HL-60 (cell line): Measurements from ENCODE around the gene LDB3.

Experiments
- DNase-seq, 2 experiments: peaks; one replicate each; pipeline ENCODE4 v3.0.0-alpha.2; 2010 to 2020; ENCODE audit warnings: low read depth in 1 of 2, low spot score in 1 of 2
- H3K27ac ChIP-seq: fragments of 250-450 bp; sonication (Bioruptor Pico); replicated peaks from 2 replicates; pipeline ENCODE4 v1.5.1; 2020; ENCODE audit warnings: mild to moderate bottlenecking, moderate library complexity
- H3K27me3 ChIP-seq: fragments of 250-450 bp; sonication (Bioruptor Pico); 2 replicates; pipeline ENCODE4 v1.5.1; 2021; ENCODE audit warnings: mild to moderate bottlenecking, moderate library complexity; ENCODE audit not compliant: insufficient read depth, poor library complexity, severe bottlenecking
- H3K4me3 ChIP-seq: replicated peaks from 2 replicates; pipeline ENCODE4 v1.5.1; 2011; ENCODE audit warnings: mild to moderate bottlenecking, control low read depth, low read length; ENCODE audit not compliant: insufficient read depth
- CTCF ChIP-seq: IDR thresholded peaks from one replicate; pipeline ENCODE4 v1.5.1; 2011; ENCODE audit warnings: low read length, control low read depth, inconsistent platforms; ENCODE audit not compliant: insufficient read depth
- GABPA ChIP-seq: IDR thresholded peaks from 2 replicates; pipeline ENCODE4 v1.6.1; 2012; ENCODE audit warnings: low read depth
- POLR2AphosphoS5 ChIP-seq: IDR thresholded peaks from 2 replicates; pipeline ENCODE4 v1.6.1; 2012; ENCODE audit warnings: low read depth
- REST ChIP-seq: IDR thresholded peaks from 2 replicates; pipeline ENCODE4 v1.6.1; 2012; ENCODE audit warnings: low read depth; ENCODE audit not compliant: insufficient replicate concordance
- SPI1 ChIP-seq: IDR thresholded peaks from 2 replicates; pipeline ENCODE4 v1.6.1; 2012; ENCODE audit warnings: low read depth, mild to moderate bottlenecking, borderline replicate concordance

Gene LDB3

GRCh38 chr10:86687750-86688149 is 19.4 kb downstream of the LDB3 start:
- no peak for TF ChIP-seq POLR2AphosphoS5
- no peak for DNase-seq
- no peak overlapping the region for H3K4me3 ChIP-seq
- no peaks in the 10 kb centered on the region for H3K27me3 ChIP-seq
- no peak overlapping the region for H3K27ac ChIP-seq

GRCh38 chr10:86688398-86688921 is 20.1 kb downstream of the LDB3 start:
- H3K27ac ChIP-seq, result no peak overlapping the region
- TF ChIP-seq SPI1 (no peak), CTCF (peak; percentile 63)
- no peaks in the 10 kb centered on the region for H3K27me3 ChIP-seq
- peak; percentile 39 to 59 for DNase-seq
- no peak overlapping the region for H3K4me3 ChIP-seq

- H3K27ac ChIP-seq, result no peak overlapping the region
- TF ChIP-seq CTCF, result no peak
- no peak overlapping the region for H3K4me3 ChIP-seq
- H3K27me3 ChIP-seq, result no peaks in the 10 kb centered on the region
- no peak for DNase-seq
Observed at GRCh38 chr10:86689146-86689545, 20.8 kb downstream of the LDB3 start.

- no peak overlapping the region for H3K4me3 ChIP-seq
- TF ChIP-seq POLR2AphosphoS5 (no peak), SPI1 (no peak), REST (no peak), CTCF (no peak), GABPA (no peak)
- DNase-seq, result no peak
- no peak overlapping the region for H3K27ac ChIP-seq
- H3K27me3 ChIP-seq, result no peaks in the 10 kb centered on the region
Observed at GRCh38 chr10:86690231-86690630, 21.9 kb downstream of the LDB3 start.

- Histone ChIP-seq H3K27me3 (no peaks in the 10 kb centered on the region), H3K27ac (no peak overlapping the region), H3K4me3 (no peak overlapping the region)
- DNase-seq, result no peak
- TF ChIP-seq REST (no peak), SPI1 (no peak), GABPA (no peak), POLR2AphosphoS5 (no peak), CTCF (no peak)
Observed at GRCh38 chr10:86690657-86691084, 22.4 kb downstream of the LDB3 start.
